Metanephros (tissue), 2 donors: ENCODE results near the gene ITFG1. TPM values are rescaled to one million over a fixed set of nuclear protein-coding genes. Genes with fewer than 3 reads are reported as not detected.

Experiments used
- small RNA-seq: library from RNA; depleted of rRNA; stranded (forward); fragments of <200 nt; gene quantifications from one replicate; pipeline ENCODE3, GENCODE V24; 2014; ENCODE audit warnings: low replicate concordance
- total RNA-seq: library from RNA; depleted of rRNA; stranded (reverse); fragments of >200 nt; gene quantifications from one replicate; pipeline ENCODE4 v1.2.3, GENCODE V29; 2014

Gene ITFG1
- total RNA-seq = 69.1 TPM

DNA sequence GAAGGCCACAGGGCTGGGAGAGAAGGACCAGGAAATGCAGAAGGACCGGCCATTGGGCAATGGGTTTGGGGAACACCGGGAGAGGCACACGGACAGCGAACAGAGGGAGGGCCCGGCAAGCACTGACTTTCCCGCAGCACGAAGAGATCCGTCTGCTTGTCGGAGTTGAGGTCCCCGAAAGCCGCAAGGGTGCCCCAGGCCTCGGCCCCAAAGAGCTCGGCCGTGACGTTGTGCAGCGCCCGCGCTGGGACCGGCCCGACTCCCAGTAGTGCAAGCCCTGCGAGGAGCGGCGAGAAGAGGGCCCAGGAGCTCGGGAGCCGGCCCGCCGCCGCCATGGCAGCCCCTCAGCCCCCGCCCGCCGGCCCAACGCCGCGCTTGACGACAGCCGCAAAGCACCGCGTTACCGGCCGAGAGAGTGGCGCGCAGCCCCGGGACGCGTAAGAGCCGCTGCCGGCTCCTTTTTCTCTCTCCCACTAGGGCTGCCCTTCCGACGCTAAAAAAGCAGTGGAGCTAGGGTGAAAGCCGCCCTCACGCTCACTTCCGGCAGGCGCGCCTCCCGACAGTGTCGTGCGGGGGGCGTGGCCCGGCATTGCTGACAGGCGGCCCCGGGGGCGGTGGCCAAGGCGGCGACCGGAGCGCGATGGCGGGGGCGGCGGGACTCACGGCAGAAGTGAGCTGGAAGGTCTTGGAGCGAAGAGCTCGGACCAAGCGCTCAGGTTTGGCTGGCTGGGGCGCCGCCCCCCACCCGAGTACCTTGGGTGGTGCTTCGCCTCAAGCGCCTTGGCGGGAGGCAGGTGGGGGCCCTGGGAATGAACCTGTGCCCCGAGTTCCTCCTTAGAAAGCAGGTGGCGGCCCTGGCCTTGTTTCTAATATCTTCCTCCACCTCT is at the start of gene ITFG1, which contains the start of gene PHKB:
ITFG1 (minus strand) TSS at position 353 of the 887 bp plus-strand sequence; CDS start at position 335, 18 bp downstream.
PHKB (plus strand) TSS at position 621 of the 887 bp plus-strand sequence; CDS start at position 641, 20 bp downstream.

DNA sequence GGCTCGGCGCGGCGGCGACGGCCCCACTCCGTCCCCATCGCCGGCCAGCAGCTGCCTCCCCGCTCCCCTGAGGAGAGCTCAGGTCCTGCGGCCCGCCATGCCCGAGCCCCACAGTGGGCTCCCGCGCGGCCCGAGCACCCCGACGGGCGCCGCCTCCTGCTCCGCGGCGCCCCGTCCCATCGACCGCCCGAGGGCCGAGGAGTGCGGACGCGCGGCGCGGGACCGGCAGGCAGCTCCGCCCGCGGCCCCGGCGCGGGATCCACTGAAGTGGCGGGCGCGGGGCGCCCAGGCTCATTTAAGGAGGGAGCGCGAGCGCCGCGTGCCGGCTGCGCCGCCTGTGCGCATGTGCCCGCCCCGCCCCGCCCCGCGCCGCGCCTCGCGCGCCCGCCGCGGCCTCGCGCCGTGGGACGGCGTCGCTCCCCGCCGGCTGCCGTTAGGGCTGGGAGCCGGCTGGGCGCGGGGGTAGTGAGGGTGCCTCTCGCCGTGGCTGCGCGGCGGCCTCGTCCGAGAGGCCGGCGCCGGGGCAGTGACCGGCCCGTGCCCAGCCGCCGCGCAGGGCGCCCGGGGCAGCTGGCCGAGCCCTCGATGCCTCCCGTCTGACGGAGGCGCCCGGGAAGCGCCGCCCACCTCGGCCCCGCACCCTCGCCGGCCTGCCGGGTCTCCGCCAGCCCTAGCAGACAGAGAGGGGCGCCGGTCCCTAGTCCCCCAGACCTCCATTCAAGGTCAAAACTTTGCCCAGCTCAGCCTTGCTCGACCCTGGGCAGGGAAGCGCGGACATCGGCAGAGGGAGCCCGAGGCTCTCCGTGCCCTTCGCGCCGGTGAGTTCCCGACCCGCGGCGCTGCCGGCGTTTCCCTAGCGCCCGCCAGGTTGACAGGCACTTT is 316.9 kb downstream of the ITFG1 start, which contains the start of gene NETO2:
NETO2 (minus strand) TSS at position 269 of the 882 bp plus-strand sequence. CDS start 333 bp downstream, outside the sequence.

Small RNA genes lying within 50 kb of the gene (small RNA-seq; reads per million reads assigned to genes)
- gene RF00019 (not detected), gene RNA5SP425 (not detected)

Other genes starting within 250 kb of the ITFG1 start
- gene PHKB, start 268 bp upstream of the ITFG1 start, total RNA-seq = 83.3 TPM